ENCODE measurements around the gene COA5.
A peak's percentile ranks its signal among the peaks of the same experiment; 100 is the strongest.

The COA5 gene

DNA sequence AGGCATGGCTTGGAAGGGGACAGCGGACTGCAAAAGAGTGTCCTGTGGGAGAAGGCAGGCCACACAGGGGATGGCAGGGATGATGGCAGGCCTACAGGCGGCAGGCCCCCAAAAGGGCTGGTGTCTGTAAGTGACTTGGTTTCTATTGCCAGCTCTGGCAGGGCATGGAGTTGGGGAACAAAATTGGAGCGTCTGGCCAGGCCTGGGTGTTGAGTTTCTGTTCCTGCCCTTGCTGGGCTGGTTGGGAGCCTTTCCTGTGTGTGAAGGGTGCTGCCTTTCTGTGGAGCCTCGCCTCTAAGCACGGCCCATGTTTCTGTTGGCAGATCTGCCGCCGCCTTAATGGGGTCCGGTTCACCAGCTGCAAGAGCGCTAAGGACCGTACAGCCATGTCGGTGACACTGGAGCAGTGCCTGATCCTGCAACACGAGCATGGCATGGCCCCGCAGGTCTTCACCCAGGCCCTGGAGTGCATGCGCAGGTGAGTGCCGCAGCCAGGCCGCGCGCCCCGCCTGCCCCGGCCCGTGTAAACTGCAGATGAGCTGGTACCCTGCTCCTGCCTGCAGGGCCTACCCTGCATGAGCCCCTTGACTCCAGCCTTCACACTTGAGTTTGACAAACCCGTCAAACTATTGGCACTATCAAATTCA is 31.5 kb downstream of the COA5 start:
- H3K4me3 ChIP-seq (replicated peaks in 1 of 2; ENCODE audit: low read depth in 2 of 2, low read length in 2 of 2): no peak overlapping the region
- no peak for DNase-seq (ENCODE audit: low read depth in 2 of 2)
- TF ChIP-seq, protein P1, sequence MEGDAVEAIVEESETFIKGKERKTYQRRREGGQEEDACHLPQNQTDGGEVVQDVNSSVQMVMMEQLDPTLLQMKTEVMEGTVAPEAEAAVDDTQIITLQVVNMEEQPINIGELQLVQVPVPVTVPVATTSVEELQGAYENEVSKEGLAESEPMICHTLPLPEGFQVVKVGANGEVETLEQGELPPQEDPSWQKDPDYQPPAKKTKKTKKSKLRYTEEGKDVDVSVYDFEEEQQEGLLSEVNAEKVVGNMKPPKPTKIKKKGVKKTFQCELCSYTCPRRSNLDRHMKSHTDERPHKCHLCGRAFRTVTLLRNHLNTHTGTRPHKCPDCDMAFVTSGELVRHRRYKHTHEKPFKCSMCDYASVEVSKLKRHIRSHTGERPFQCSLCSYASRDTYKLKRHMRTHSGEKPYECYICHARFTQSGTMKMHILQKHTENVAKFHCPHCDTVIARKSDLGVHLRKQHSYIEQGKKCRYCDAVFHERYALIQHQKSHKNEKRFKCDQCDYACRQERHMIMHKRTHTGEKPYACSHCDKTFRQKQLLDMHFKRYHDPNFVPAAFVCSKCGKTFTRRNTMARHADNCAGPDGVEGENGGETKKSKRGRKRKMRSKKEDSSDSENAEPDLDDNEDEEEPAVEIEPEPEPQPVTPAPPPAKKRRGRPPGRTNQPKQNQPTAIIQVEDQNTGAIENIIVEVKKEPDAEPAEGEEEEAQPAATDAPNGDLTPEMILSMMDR (IDR thresholded peaks at IDR 0.05; ENCODE audit: low read depth, low read length): no peak

GRCh38 chr2:98573426-98573825 is 34.9 kb downstream of the COA5 start:
- TF ChIP-seq, protein P1 (IDR thresholded peaks at IDR 0.05; ENCODE audit: low read depth, low read length): no peak
- no peak for DNase-seq (ENCODE audit: low read depth in 2 of 2)
- H3K4me3 ChIP-seq (replicated peaks in 1 of 2; ENCODE audit: low read depth in 2 of 2, low read length in 2 of 2): no peak overlapping the region

DNA sequence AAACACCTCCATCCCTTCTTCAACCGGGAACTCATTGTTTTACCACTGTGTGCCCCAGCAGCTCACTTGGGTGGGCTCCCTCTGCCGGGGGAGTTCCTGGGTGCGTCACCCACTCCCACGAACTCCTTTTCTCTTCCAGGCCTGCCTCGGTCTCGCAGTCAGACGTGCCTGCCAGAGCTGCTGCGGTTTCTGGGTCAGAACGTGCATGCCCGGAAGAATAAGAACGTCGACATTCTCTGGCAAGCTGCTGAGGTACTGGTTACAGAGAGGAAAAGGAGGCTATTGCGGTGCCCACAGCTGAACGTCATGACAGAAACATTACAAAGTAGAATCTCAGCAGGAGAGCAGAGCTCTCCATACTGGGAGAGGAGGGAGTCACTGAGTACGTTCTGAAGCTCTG is 35.6 kb downstream of the COA5 start:
- DNase-seq (ENCODE audit: low read depth in 2 of 2): peak; percentile 33 to 34
- TF ChIP-seq, protein P1 (IDR thresholded peaks at IDR 0.05; ENCODE audit: low read depth, low read length): no peak
- no peak overlapping the region for H3K4me3 ChIP-seq (replicated peaks in 1 of 2; ENCODE audit: low read depth in 2 of 2, low read length in 2 of 2)

DNA sequence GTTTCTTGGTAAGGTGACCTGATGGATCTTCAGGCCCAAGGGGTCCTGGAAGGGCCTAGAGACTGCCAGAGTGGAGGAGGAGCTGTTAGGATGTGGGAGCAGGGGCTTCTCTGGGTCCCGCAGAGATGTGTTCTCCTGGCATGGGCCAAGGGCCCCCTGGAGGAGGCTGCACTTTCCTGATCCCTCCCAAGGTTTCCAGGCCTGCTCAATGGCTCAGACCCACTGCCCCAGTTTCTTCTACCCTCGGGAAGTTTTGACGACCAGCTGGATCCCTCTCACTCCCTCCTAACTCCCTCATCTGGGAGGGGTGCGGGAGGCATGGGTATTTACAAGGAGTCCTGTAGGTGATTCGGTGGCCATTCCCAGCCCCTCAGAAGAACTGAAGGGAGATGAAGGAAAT is 36.1 kb downstream of the COA5 start:
- TF ChIP-seq, protein P1 (IDR thresholded peaks at IDR 0.05; ENCODE audit: low read depth, low read length): no peak
- DNase-seq (ENCODE audit: low read depth in 2 of 2): no peak
- H3K4me3 ChIP-seq (replicated peaks in 1 of 2; ENCODE audit: low read depth in 2 of 2, low read length in 2 of 2): no peak overlapping the region

GRCh38 chr2:98571796-98572195 is 36.5 kb downstream of the COA5 start:
- no peak overlapping the region for H3K4me3 ChIP-seq (replicated peaks in 1 of 2; ENCODE audit: low read depth in 2 of 2, low read length in 2 of 2)
- TF ChIP-seq, protein P1 (IDR thresholded peaks at IDR 0.05; ENCODE audit: low read depth, low read length): no peak
- DNase-seq (ENCODE audit: low read depth in 2 of 2): no peak

DNA sequence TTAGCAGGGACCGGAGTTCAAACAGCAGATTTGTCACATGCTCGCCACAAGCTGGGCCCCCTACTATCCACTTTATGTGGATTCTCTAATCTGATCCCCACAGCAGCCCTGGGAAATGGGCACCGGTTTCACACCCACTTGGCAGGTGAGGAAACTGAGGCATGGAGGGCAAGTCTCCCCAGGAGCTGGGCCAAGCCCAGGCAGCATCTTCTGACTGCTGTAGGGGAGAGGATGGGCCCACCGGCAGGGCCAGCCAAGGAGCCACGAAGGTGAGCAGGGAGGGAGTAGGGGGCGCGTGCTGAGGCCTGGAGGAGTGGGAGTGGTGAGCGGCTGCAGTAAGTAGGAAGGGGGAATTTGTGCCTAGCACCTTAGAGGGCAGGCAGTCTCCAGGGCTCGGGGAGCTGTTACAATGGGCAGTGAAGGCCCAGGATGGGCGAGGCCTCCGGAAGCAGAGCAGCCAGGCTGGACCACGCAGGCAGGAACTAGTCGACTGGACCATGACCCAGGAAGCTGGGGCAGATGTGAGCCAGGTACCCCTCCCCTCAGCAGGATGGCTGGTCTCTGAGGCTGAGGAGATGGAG is 37.1 kb downstream of the COA5 start:
- H3K4me3 ChIP-seq (replicated peaks in 1 of 2; ENCODE audit: low read depth in 2 of 2, low read length in 2 of 2): no peak overlapping the region
- TF ChIP-seq, protein P1 (IDR thresholded peaks at IDR 0.05; ENCODE audit: low read depth, low read length): no peak
- no peak for DNase-seq (ENCODE audit: low read depth in 2 of 2)
